ENCODE data around the gene RSPH10B2. TPM values are rescaled to one million over a fixed set of nuclear protein-coding genes. Genes with fewer than 3 reads are reported as not detected.

Gene RSPH10B2
- total and polyA plus RNA-seq, 9 of the 15 experiments (the other 6 are each of a cell fraction or from before 2014, with no cell fraction given) = 0.04 to 0.11 (median 0.08) TPM; not detected in 5

- TF ChIP-seq, protein P1, sequence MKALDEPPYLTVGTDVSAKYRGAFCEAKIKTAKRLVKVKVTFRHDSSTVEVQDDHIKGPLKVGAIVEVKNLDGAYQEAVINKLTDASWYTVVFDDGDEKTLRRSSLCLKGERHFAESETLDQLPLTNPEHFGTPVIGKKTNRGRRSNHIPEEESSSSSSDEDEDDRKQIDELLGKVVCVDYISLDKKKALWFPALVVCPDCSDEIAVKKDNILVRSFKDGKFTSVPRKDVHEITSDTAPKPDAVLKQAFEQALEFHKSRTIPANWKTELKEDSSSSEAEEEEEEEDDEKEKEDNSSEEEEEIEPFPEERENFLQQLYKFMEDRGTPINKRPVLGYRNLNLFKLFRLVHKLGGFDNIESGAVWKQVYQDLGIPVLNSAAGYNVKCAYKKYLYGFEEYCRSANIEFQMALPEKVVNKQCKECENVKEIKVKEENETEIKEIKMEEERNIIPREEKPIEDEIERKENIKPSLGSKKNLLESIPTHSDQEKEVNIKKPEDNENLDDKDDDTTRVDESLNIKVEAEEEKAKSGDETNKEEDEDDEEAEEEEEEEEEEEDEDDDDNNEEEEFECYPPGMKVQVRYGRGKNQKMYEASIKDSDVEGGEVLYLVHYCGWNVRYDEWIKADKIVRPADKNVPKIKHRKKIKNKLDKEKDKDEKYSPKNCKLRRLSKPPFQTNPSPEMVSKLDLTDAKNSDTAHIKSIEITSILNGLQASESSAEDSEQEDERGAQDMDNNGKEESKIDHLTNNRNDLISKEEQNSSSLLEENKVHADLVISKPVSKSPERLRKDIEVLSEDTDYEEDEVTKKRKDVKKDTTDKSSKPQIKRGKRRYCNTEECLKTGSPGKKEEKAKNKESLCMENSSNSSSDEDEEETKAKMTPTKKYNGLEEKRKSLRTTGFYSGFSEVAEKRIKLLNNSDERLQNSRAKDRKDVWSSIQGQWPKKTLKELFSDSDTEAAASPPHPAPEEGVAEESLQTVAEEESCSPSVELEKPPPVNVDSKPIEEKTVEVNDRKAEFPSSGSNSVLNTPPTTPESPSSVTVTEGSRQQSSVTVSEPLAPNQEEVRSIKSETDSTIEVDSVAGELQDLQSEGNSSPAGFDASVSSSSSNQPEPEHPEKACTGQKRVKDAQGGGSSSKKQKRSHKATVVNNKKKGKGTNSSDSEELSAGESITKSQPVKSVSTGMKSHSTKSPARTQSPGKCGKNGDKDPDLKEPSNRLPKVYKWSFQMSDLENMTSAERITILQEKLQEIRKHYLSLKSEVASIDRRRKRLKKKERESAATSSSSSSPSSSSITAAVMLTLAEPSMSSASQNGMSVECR (CRISPR knock-in tag; IDR thresholded peaks at IDR 0.05) = peak; percentile 66
- TF ChIP-seq ZNF512 (tag; IDR thresholded peaks at IDR 0.05) = no peak
- TF ChIP-seq NCOA1 (IDR thresholded peaks at IDR 0.05; ENCODE audit: low read depth) = no peak
- TF ChIP-seq RBM17 (IDR thresholded peaks at IDR 0.05; ENCODE audit: borderline replicate concordance, low read depth, low read length) = no peak
- TF ChIP-seq CGGBP1 (CRISPR knock-in tag; IDR thresholded peaks at IDR 0.05) = no peak
- TF ChIP-seq, protein P2, sequence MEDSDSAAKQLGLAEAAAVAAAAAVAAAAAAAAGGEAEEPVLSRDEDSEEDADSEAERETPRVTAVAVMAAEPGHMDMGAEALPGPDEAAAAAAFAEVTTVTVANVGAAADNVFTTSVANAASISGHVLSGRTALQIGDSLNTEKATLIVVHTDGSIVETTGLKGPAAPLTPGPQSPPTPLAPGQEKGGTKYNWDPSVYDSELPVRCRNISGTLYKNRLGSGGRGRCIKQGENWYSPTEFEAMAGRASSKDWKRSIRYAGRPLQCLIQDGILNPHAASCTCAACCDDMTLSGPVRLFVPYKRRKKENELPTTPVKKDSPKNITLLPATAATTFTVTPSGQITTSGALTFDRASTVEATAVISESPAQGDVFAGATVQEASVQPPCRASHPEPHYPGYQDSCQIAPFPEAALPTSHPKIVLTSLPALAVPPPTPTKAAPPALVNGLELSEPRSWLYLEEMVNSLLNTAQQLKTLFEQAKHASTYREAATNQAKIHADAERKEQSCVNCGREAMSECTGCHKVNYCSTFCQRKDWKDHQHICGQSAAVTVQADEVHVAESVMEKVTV (CRISPR knock-in tag; IDR thresholded peaks at IDR 0.05) = no peak
- TF ChIP-seq, protein P3, sequence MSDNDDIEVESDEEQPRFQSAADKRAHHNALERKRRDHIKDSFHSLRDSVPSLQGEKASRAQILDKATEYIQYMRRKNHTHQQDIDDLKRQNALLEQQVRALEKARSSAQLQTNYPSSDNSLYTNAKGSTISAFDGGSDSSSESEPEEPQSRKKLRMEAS (CRISPR knock-in tag; IDR thresholded peaks at IDR 0.05) = no peak; the same call in 1 of the 2 replicates
- no peak; the same call in 1 of the 2 replicates for TF ChIP-seq ZNF282 (CRISPR knock-in tag; IDR thresholded peaks at IDR 0.05)
- TF ChIP-seq ETV6 (IDR thresholded peaks at IDR 0.05; ENCODE audit: borderline replicate concordance in 1 of 2, low read depth in 2 of 2, low read length in 1 of 2) = no peak
- no peak for TF ChIP-seq ETV6 (CRISPR knock-in tag; IDR thresholded peaks at IDR 0.05; ENCODE audit: borderline replicate concordance)
- no peak for TF ChIP-seq KLF10 (CRISPR knock-in tag; IDR thresholded peaks at IDR 0.05)
- no peak for TF ChIP-seq EWSR1 (IDR thresholded peaks at IDR 0.05; ENCODE audit: borderline replicate concordance, low read depth, partially characterized antibody)
- TF ChIP-seq, protein P4, sequence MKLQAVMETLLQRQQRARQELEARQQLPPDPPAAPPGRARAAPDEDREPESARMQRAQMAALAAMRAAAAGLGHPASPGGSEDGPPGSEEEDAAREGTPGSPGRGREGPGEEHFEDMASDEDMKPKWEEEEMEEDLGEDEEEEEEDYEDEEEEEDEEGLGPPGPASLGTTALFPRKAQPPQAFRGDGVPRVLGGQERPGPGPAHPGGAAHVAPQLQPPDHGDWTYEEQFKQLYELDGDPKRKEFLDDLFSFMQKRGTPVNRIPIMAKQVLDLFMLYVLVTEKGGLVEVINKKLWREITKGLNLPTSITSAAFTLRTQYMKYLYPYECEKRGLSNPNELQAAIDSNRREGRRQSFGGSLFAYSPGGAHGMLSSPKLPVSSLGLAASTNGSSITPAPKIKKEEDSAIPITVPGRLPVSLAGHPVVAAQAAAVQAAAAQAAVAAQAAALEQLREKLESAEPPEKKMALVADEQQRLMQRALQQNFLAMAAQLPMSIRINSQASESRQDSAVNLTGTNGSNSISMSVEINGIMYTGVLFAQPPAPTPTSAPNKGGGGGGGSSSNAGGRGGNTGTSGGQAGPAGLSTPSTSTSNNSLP (IDR thresholded peaks at IDR 0.05; ENCODE audit: borderline replicate concordance, low read depth, low read length) = no peak
- no peak for TF ChIP-seq RNF2 (IDR thresholded peaks at IDR 0.05)
- TF ChIP-seq, protein P5, sequence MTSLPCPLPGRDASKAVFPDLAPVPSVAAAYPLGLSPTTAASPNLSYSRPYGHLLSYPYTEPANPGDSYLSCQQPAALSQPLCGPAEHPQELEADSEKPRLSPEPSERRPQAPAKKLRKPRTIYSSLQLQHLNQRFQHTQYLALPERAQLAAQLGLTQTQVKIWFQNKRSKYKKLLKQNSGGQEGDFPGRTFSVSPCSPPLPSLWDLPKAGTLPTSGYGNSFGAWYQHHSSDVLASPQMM (CRISPR knock-in tag; IDR thresholded peaks at IDR 0.05) = no peak
These were observed 47.1 kb upstream of the RSPH10B2 start, which contains the start of gene ZNF12 (continued) for GRCh38 chr7:6706666-6707407.
